Measurements from ENCODE around the gene VPS25. TPM values are rescaled to one million over a fixed set of nuclear protein-coding genes. Genes with fewer than 3 reads are reported as not detected.

Gene VPS25
- total and polyA plus RNA-seq, 9 of the 15 experiments (the other 6 are each of a cell fraction or from before 2014, with no cell fraction given): 123 to 352 (median 180) TPM

DNA sequence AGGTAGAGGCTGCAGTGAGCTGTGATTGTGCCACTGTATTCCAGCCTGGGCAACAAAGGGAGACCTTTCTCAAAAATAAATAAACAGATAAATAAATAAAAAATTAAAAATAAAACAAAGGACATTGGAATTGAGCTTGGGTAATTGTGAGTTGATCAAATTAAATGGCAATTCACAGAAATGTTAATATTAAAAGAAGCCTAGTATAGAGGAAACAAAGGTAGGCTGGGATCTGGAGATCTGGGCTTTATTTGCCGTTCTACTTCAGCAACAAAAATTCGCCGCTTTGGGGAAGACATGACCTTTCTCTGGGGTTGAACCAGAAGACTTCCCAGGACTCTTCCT, 332 bp upstream of the VPS25 start (continued):
- TF ChIP-seq ZNF395 (CRISPR knock-in tag; IDR thresholded peaks at IDR 0.05): 0 out of 2 replicates have a peak, but pooled peaks have one; percentile 3
- TF ChIP-seq ZNF518B (CRISPR knock-in tag; IDR thresholded peaks at IDR 0.05): 0 out of 2 replicates have a peak, but pooled peaks have one; percentile 17
- no peak for TF ChIP-seq TRIM24 (IDR thresholded peaks at IDR 0.05)
- TF ChIP-seq OTX1 (CRISPR knock-in tag; IDR thresholded peaks at IDR 0.05): no peak
- TF ChIP-seq MTA3 (IDR thresholded peaks at IDR 0.05; ENCODE audit: borderline replicate concordance): no peak
- no peak for TF ChIP-seq ID3 (CRISPR knock-in tag; IDR thresholded peaks at IDR 0.05)
- TF ChIP-seq ID3 (tag; IDR thresholded peaks at IDR 0.05): no peak
- TF ChIP-seq ZNF197 (CRISPR knock-in tag; IDR thresholded peaks at IDR 0.05; ENCODE audit: low read depth): peak; percentile 61; the same call in 1 of the 2 replicates
- no peak for TF ChIP-seq GATAD2A (IDR thresholded peaks at IDR 0.05)
